ENCODE results near the gene MRPL55. TPM values are rescaled to one million over a fixed set of nuclear protein-coding genes. Genes with fewer than 3 reads are reported as not detected.

The MRPL55 gene
- polyA plus RNA-seq, 1 donor (not counting 4 experiments of a cell fraction or from before 2014, with no cell fraction given) = 28.4 TPM

DNA sequence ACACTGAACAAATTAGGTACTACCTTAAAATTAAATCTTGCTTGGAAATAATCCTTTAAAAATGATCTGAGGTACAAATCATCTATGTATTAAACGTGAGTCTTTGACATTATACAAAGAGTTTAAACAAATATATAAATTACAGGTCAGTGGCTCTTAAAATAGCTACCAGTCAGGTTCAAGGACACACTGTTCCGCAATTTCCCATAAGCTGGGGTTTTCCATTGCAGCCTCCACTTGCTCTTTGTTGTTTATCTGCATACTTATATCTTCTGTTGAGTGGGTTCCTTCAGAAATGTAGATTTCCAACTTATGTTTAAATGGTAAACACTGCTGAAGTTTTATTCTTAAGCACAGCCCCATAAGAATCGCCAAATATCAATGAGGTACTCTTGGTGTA is 5.7 kb upstream of the MRPL55 start:
- dilution Hi-C loops (cut with MboI; ENCODE audit: extremely low pct_ligation_motif_present, low sequenced_read_pairs) = no loop called here
- H3K27ac ChIP-seq (ENCODE audit: control insufficient read depth, insufficient read depth, low read length) = no peak overlapping the region
- TF ChIP-seq EZH2 (IDR thresholded peaks at IDR 0.05; ENCODE audit: low read length) = no peak
- TF ChIP-seq, protein P1, sequence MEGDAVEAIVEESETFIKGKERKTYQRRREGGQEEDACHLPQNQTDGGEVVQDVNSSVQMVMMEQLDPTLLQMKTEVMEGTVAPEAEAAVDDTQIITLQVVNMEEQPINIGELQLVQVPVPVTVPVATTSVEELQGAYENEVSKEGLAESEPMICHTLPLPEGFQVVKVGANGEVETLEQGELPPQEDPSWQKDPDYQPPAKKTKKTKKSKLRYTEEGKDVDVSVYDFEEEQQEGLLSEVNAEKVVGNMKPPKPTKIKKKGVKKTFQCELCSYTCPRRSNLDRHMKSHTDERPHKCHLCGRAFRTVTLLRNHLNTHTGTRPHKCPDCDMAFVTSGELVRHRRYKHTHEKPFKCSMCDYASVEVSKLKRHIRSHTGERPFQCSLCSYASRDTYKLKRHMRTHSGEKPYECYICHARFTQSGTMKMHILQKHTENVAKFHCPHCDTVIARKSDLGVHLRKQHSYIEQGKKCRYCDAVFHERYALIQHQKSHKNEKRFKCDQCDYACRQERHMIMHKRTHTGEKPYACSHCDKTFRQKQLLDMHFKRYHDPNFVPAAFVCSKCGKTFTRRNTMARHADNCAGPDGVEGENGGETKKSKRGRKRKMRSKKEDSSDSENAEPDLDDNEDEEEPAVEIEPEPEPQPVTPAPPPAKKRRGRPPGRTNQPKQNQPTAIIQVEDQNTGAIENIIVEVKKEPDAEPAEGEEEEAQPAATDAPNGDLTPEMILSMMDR (optimal IDR thresholded peaks at IDR 0.05 in 1 of 3, IDR thresholded peaks at IDR 0.05 in 1 of 3, conservative IDR thresholded peaks at IDR 0.05 in 1 of 3; ENCODE audit: extremely low read depth in 1 of 3, insufficient read depth in 2 of 3, low read length in 3 of 3) = no peak
- H4K20me1 ChIP-seq (ENCODE audit: control insufficient read depth, extremely low read depth, insufficient read depth, low read length) = no peaks in the 10 kb centered on the region
- no peak overlapping the region for H2AFZ ChIP-seq (ENCODE audit: control insufficient read depth, low read length)
- H3K79me2 ChIP-seq (ENCODE audit: control insufficient read depth, insufficient read depth, low read length) = peaks cover 11% of the 10 kb centered on the region
- DNase-seq (ENCODE audit: low read depth, low spot score) (no peak), FAIRE-seq (no peak)
- H3K36me3 ChIP-seq (ENCODE audit: control insufficient read depth in 2 of 2, extremely low read depth in 1 of 2, insufficient read depth in 2 of 2, low read length in 2 of 2) = no peaks in the 10 kb centered on the region
- no peak overlapping the region for H3K9ac ChIP-seq (ENCODE audit: control insufficient read depth, extremely low read depth, insufficient read depth, low read length)
- no peak overlapping the region for H3K4me2 ChIP-seq (ENCODE audit: control insufficient read depth, extremely low read depth, insufficient read depth, low read depth, low read length)
- no peaks in the 10 kb centered on the region for H3K9me1 ChIP-seq (ENCODE audit: control insufficient read depth, extremely low read depth, insufficient read depth, low read length)
- no peaks in the 10 kb centered on the region for H3K27me3 ChIP-seq (ENCODE audit: control insufficient read depth, extremely low read depth, insufficient read depth, low read length)
- no peaks in the 10 kb centered on the region for H3K9me3 ChIP-seq (ENCODE audit: control insufficient read depth, low read depth, low read length)
- H3K4me3 ChIP-seq (ENCODE audit: control insufficient read depth in 2 of 3, extremely low read depth in 1 of 3, insufficient read depth in 2 of 3, low read depth in 1 of 3, low read length in 3 of 3) = no peak overlapping the region
- peaks cover 10% of the 10 kb centered on the region for H3K4me1 ChIP-seq (ENCODE audit: control insufficient read depth, extremely low read depth, insufficient read depth, low read length)

DNA sequence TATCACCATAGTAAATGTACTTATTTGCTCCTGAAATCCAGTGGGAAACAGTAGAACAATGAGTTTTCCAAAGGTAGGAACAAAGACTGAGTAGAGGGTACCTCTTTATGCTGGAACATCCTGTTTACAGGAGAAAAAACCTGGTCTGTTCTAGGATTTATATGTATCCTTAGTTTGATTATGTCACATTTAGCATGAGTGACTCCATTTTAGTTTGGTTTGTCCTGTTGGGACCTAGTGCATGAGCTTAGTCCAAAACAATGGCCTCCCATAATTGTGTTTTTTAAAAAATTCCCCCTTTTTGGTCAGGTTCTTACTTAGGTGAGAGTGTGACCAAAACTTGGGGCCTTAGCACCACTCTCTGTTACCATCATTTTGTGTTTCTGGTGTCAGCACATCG is 3.5 kb upstream of the MRPL55 start:
- Histone ChIP-seq H3K9me3 (ENCODE audit: control insufficient read depth, low read depth, low read length) (no peaks in the 10 kb centered on the region), H3K27ac (ENCODE audit: control insufficient read depth, insufficient read depth, low read length) (no peak overlapping the region), H3K79me2 (ENCODE audit: control insufficient read depth, insufficient read depth, low read length) (peaks cover 14% of the 10 kb centered on the region), H3K9ac (ENCODE audit: control insufficient read depth, extremely low read depth, insufficient read depth, low read length) (no peak overlapping the region), H3K4me1 (ENCODE audit: control insufficient read depth, extremely low read depth, insufficient read depth, low read length) (peaks cover 12% of the 10 kb centered on the region), H2AFZ (ENCODE audit: control insufficient read depth, low read length) (no peak overlapping the region), H4K20me1 (ENCODE audit: control insufficient read depth, extremely low read depth, insufficient read depth, low read length) (no peaks in the 10 kb centered on the region), H3K27me3 (ENCODE audit: control insufficient read depth, extremely low read depth, insufficient read depth, low read length) (no peaks in the 10 kb centered on the region), H3K36me3 (ENCODE audit: control insufficient read depth in 2 of 2, extremely low read depth in 1 of 2, insufficient read depth in 2 of 2, low read length in 2 of 2) (peaks cover 1 to 3% of the 10 kb centered on the region in 2 experiments), H3K4me3 (ENCODE audit: control insufficient read depth in 2 of 3, extremely low read depth in 1 of 3, insufficient read depth in 2 of 3, low read depth in 1 of 3, low read length in 3 of 3) (no peak overlapping the region), H3K4me2 (ENCODE audit: control insufficient read depth, extremely low read depth, insufficient read depth, low read depth, low read length) (no peak overlapping the region), H3K9me1 (ENCODE audit: control insufficient read depth, extremely low read depth, insufficient read depth, low read length) (no peaks in the 10 kb centered on the region)
- no peak for DNase-seq (ENCODE audit: low read depth, low spot score)
- TF ChIP-seq, protein P1 (optimal IDR thresholded peaks at IDR 0.05 in 1 of 3, IDR thresholded peaks at IDR 0.05 in 1 of 3, conservative IDR thresholded peaks at IDR 0.05 in 1 of 3; ENCODE audit: extremely low read depth in 1 of 3, insufficient read depth in 2 of 3, low read length in 3 of 3) = no peak
- no peak for TF ChIP-seq EZH2 (IDR thresholded peaks at IDR 0.05; ENCODE audit: low read length)
- dilution Hi-C loops (cut with MboI; ENCODE audit: extremely low pct_ligation_motif_present, low sequenced_read_pairs) = no loop called here
- FAIRE-seq = no peak

Data from keratinocyte (primary cell).